Muscle of leg (tissue), 11 donors: Measurements from ENCODE around the gene SSH3. TPM values are rescaled to one million over a fixed set of nuclear protein-coding genes. Genes with fewer than 3 reads are reported as not detected.
A peak's percentile ranks its signal among the peaks of the same experiment; 100 is the strongest.

Source experiments
- DNase-seq: peaks from one replicate; pipeline ENCODE4 v3.0.0; 2013
- H3K27ac ChIP-seq: one replicate; pipeline ENCODE4 v1.5.1; 2013; ENCODE audit warnings: mild to moderate bottlenecking, low read length, control low read depth
- H3K27me3 ChIP-seq: one replicate; pipeline ENCODE4 v1.6.1; 2013; ENCODE audit warnings: low read length; ENCODE audit not compliant: control insufficient read depth, insufficient read depth
- H3K36me3 ChIP-seq: one replicate; pipeline ENCODE4 v1.6.1; 2013; ENCODE audit warnings: low read length; ENCODE audit not compliant: control insufficient read depth, insufficient read depth
- H3K4me1 ChIP-seq: one replicate; pipeline ENCODE4 v1.6.1; 2013; ENCODE audit warnings: low read length; ENCODE audit not compliant: control insufficient read depth, insufficient read depth
- H3K4me3 ChIP-seq: one replicate; pipeline ENCODE4 v1.5.1; 2013; ENCODE audit warnings: low read length, control low read depth
- H3K9me3 ChIP-seq: replicated peaks from 2 replicates; pipeline ENCODE4 v1.6.1; 2013; ENCODE audit warnings: low read depth, low read length; ENCODE audit not compliant: control insufficient read depth
- WGBS: methylation state at CpG from one replicate; pipeline ENCODE4 v1.1.5; 2013; ENCODE audit warnings: missing lambda C conversion rate; ENCODE audit not compliant: insufficient coverage; 5-methylcytosine and 5-hydroxymethylcytosine counted together
- polyA plus RNA-seq, 8 donors: library from polyadenylated mRNA; unstranded; fragments of 120-200 nt; gene quantifications; one replicate each; pipeline versions ENCODE4 v1.2.1 to v1.2.3, GENCODE V29; 2013; ENCODE audit warnings: inconsistent platforms in 1 of 8, low replicate concordance in 1 of 8; ENCODE audit not compliant: insufficient read length in 8 of 8, insufficient read depth in 1 of 8
- total RNA-seq: library from RNA; stranded (reverse); fragments of 120-200 nt; gene quantifications from one replicate; pipeline ENCODE4 v1.2.4, GENCODE V29; 2013

SSH3 gene
- total and polyA plus RNA-seq, 9 donors, result 9.7 to 20.5 (median 16.6) TPM

- Histone ChIP-seq H3K27me3 (no peaks in the 10 kb centered on the region), H3K4me1 (peaks cover 31% of the 10 kb centered on the region), H3K4me3 (no peak overlapping the region), H3K36me3 (peaks cover 8% of the 10 kb centered on the region), H3K27ac (no peak overlapping the region), H3K9me3 (no peaks in the 10 kb centered on the region)
- 45% methylated on average over 15 of the region's 18 CpGs for WGBS
- no peak for DNase-seq
Observed at GRCh38 chr11:67261946-67262681, 41.2 kb upstream of the SSH3 start.

GRCh38 chr11:67262731-67263675 lies 40.3 kb upstream of the SSH3 start:
- H3K4me1 ChIP-seq, result peaks cover 40% of the 10 kb centered on the region
- H3K36me3 ChIP-seq, result peaks cover 10% of the 10 kb centered on the region
- H3K9me3 ChIP-seq, result no peaks in the 10 kb centered on the region
- H3K27me3 ChIP-seq, result no peaks in the 10 kb centered on the region
- no peak overlapping the region for H3K4me3 ChIP-seq
- peak overlapping the region; percentile 55 for H3K27ac ChIP-seq
- WGBS, result 37% methylated on average over 17 of the region's 22 CpGs
- peak; percentile 87 for DNase-seq

GRCh38 chr11:67264260-67264659 lies 39.1 kb upstream of the SSH3 start:
- Histone ChIP-seq H3K9me3 (no peaks in the 10 kb centered on the region), H3K27ac (no peak overlapping the region), H3K27me3 (no peaks in the 10 kb centered on the region), H3K36me3 (peaks cover 17% of the 10 kb centered on the region), H3K4me1 (peaks cover 52% of the 10 kb centered on the region), H3K4me3 (no peak overlapping the region)
- no peak for DNase-seq
- WGBS, result 100% methylated on average over 5 of the region's 5 CpGs

DNA sequence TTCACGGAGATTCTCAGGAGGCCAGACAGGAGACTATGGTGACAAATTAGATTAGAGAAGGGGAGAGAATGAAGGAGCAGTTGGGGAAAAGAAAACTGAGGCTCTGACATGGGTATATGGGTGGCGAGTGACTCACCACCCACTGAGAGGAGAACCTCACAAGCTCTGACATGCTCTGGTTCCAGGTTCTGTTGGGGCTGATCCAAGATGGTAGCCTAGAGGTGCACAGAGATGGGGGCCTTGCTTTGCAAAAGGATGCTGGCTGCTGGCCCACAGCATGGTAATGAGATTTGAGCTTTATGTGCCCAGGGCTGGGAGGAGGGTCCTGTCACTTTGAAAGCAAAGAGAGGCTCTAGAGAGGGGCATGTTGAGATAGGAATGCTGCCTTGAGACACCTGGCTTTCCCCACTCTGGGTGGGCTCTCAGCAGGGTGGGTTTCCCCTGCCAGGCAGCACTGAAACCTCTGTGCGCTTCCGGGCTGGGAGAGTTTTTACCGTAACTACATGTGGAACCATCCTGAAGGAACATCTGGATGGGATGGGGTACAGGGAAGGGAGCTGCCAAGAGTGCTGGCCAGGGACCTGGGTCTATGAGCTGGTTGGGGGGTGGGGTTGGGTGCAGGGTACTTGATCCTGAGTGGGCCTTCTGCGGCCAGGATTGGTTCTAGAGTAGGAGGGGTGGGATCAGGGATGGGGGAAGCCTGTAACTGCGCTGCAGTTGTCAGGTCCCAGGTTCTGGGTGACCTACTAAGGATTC lies 38.3 kb upstream of the SSH3 start:
- no peak for DNase-seq
- no peaks in the 10 kb centered on the region for H3K9me3 ChIP-seq
- no peaks in the 10 kb centered on the region for H3K27me3 ChIP-seq
- H3K4me1 ChIP-seq, result peaks cover 60% of the 10 kb centered on the region
- H3K27ac ChIP-seq, result no peak overlapping the region
- H3K36me3 ChIP-seq, result peaks cover 23% of the 10 kb centered on the region
- H3K4me3 ChIP-seq, result no peak overlapping the region
- 91% methylated on average over 6 of the region's 7 CpGs for WGBS

GRCh38 chr11:67265633-67266448 lies 37.5 kb upstream of the SSH3 start:
- WGBS, result 11% methylated on average over 53 of the region's 54 CpGs
- Histone ChIP-seq H3K27me3 (no peaks in the 10 kb centered on the region), H3K36me3 (peaks cover 23% of the 10 kb centered on the region), H3K4me3 (peak overlapping the region; percentile 28), H3K4me1 (peaks cover 68% of the 10 kb centered on the region), H3K27ac (peak overlapping the region; percentile 55), H3K9me3 (no peaks in the 10 kb centered on the region)
- peak; percentile 84 for DNase-seq

DNA sequence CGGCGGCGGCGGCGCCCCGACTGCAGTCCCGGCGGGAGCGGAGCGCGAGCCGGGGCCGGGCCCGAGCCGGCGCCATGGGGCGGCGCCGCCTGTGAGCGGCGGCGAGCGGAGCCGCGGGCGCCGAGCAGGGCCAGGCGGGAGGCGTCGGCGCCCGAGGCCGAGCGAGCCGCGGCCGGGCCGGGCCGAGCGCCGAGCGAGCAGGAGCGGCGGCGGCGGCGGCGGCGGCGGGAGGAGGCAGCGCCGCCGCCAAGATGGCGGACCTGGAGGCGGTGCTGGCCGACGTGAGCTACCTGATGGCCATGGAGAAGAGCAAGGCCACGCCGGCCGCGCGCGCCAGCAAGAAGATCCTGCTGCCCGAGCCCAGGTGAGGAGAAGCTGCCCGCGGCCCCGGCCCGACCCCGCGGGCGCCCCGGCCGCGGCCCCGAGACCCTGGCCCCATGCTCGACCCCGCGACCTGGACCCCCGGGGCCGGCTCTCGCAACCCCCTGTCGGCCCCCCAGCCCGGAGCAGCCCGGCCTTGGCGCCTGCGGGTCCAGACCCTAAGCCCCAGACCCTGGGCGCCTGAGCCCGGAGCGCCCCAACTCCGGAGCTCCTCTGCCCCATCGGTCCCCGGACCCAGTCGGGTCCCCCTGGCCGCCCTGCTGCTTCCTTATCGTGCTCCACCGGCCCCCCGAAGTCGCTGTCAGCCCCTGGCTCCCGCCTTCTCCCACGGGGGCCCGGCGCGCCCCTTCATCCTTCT lies 36.7 kb upstream of the SSH3 start, which contains the start of gene GRK2:
Gene GRK2 (plus strand): TSS at position 25 of the 739 bp plus-strand sequence. CDS start 227 bp downstream, at position 252.
- under 1% methylated on average over 103 of the region's 103 CpGs for WGBS
- H3K9me3 ChIP-seq, result no peaks in the 10 kb centered on the region
- peaks cover 27% of the 10 kb centered on the region for H3K36me3 ChIP-seq
- H3K4me1 ChIP-seq, result peaks cover 70% of the 10 kb centered on the region
- H3K4me3 ChIP-seq, result peak within 1 kb of the TSS; percentile 84
- no peaks in the 10 kb centered on the region for H3K27me3 ChIP-seq
- peak; percentile 66 for DNase-seq
- H3K27ac ChIP-seq, result peak within 1 kb of the TSS; percentile 55

DNA sequence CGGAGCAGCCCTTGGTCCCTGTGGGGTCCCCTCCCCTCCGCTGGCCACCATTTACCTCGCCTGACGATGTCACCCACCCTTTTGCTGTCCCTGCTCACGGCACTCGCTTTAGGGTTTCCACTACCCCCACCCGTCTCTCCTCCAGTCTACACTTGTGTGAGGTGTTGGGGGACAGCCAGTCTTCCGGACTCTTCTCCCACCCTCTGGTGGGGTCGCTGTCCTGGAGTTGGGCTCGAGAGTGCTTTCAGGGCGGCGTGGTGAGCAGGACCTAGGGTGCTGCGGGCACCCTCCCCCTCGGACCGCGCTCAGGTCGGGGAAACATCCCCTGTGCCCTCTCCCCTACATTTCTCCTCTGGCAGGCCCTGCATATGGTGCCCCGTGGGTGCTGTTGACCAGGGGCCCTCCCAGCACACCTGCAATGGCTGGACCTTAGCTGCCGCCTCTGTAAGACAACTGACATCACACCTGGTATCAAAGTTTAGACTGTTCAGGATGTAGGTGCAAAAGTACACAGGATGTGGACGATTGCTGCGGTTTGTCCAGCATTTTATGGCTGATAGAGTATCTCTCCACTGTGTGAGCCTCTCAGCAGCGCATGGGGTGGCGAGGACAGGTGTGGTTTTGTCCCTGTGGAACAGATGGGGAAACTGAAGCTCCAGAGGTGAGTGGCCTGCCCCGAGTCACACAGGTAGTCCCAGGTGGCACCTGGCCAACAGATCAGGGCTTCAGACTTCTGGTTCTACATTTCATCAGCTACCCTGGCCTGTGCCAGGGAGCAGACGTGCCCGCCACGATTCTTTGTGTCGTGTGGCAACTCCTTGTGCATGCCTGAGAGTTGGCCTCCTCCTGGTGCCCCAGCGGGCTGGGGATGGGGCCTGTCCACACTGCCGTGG lies 35.9 kb upstream of the SSH3 start:
- Histone ChIP-seq H3K9me3 (no peaks in the 10 kb centered on the region), H3K27me3 (no peaks in the 10 kb centered on the region), H3K4me3 (peak overlapping the region; percentile 84), H3K36me3 (peaks cover 35% of the 10 kb centered on the region), H3K4me1 (peaks cover 70% of the 10 kb centered on the region), H3K27ac (peak overlapping the region; percentile 51)
- no peak for DNase-seq
- 28% methylated on average over 21 of the region's 30 CpGs for WGBS

GRCh38 chr11:67268081-67268961 lies 35.0 kb upstream of the SSH3 start:
- H3K4me1 ChIP-seq, result peaks cover 70% of the 10 kb centered on the region
- H3K36me3 ChIP-seq, result peaks cover 44% of the 10 kb centered on the region
- WGBS, result 55% methylated on average over 10 of the region's 21 CpGs
- H3K9me3 ChIP-seq, result no peaks in the 10 kb centered on the region
- DNase-seq, result no peak
- H3K27me3 ChIP-seq, result no peaks in the 10 kb centered on the region
- peak overlapping the region; percentile 84 for H3K4me3 ChIP-seq
- peak overlapping the region; percentile 51 for H3K27ac ChIP-seq
